Measurements from ENCODE around the gene BLCAP. TPM values are rescaled to one million over a fixed set of nuclear protein-coding genes. Genes with fewer than 3 reads are reported as not detected.

Gene BLCAP
- total RNA-seq, 1 donor = 55.7 TPM

- H3K4me3 ChIP-seq (ENCODE audit: low read depth, low read length) = no peak overlapping the region
- TF ChIP-seq, protein P1, sequence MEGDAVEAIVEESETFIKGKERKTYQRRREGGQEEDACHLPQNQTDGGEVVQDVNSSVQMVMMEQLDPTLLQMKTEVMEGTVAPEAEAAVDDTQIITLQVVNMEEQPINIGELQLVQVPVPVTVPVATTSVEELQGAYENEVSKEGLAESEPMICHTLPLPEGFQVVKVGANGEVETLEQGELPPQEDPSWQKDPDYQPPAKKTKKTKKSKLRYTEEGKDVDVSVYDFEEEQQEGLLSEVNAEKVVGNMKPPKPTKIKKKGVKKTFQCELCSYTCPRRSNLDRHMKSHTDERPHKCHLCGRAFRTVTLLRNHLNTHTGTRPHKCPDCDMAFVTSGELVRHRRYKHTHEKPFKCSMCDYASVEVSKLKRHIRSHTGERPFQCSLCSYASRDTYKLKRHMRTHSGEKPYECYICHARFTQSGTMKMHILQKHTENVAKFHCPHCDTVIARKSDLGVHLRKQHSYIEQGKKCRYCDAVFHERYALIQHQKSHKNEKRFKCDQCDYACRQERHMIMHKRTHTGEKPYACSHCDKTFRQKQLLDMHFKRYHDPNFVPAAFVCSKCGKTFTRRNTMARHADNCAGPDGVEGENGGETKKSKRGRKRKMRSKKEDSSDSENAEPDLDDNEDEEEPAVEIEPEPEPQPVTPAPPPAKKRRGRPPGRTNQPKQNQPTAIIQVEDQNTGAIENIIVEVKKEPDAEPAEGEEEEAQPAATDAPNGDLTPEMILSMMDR (IDR thresholded peaks at IDR 0.05; ENCODE audit: insufficient read depth, low read depth, low read length) = peak; percentile 6
- no peak for DNase-seq (ENCODE audit: low read depth)
These were observed 7.9 kb downstream of the BLCAP start for GRCh38 chr20:37519508-37520418.

- H3K4me3 ChIP-seq (ENCODE audit: low read depth, low read length) = no peak overlapping the region
- no peak for DNase-seq (ENCODE audit: low read depth)
- TF ChIP-seq, protein P1 (IDR thresholded peaks at IDR 0.05; ENCODE audit: insufficient read depth, low read depth, low read length) = no peak
These were observed 8.8 kb downstream of the BLCAP start for GRCh38 chr20:37518606-37519507.

- no peak for DNase-seq (ENCODE audit: low read depth)
- TF ChIP-seq, protein P1 (IDR thresholded peaks at IDR 0.05; ENCODE audit: insufficient read depth, low read depth, low read length) = no peak
- no peak overlapping the region for H3K4me3 ChIP-seq (ENCODE audit: low read depth, low read length)
These were observed 9.6 kb downstream of the BLCAP start for GRCh38 chr20:37518059-37518458.

DNA sequence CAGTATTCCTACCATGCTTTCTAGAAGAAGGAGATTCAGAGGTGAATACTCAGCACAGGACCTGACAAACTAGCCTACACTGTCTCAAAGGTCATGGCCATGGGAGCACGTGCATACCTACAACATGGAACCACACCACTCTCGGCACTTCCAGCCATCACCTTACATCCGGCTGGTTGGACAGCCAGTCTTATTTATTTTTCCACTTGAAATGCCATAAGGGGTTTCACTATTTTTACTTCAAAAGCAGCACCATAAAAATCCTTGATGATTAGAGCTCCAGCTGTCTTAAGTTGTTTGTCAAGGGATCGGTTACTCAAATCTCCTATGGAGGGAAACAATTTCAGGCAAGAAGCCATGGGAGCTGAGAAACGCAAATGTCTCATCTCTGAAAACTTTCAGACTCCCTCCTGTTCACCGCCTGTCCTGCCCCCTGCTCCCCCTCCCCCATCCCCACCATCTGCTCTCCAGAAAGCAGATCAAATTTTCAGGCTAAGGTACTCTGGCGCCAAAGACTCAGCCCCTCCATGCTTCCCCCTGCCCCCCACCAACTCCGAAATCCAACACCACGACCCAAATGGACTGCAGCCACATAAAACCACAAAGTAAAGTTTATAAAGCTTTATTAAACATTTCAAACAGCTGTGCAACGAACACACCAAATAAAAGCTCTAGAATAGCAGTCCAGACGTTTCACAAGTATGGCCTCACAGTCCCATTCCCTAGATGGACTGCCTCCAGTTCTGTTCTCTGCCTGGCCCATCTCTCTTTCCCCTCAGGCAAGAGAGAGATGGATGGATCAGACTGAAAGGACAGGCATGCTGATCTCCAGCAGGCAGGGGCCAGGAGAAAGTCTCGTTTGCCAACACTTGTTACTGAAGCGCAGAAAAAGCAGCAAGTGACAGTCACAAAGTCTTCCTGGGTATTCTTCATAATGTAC, 10.6 kb downstream of the BLCAP start:
- peak; percentile 47 for DNase-seq (ENCODE audit: low read depth)
- no peak overlapping the region for H3K4me3 ChIP-seq (ENCODE audit: low read depth, low read length)

GRCh38 chr20:37515876-37516275, 11.8 kb downstream of the BLCAP start:
- TF ChIP-seq, protein P1 (IDR thresholded peaks at IDR 0.05; ENCODE audit: insufficient read depth, low read depth, low read length) = no peak
- no peak overlapping the region for H3K4me3 ChIP-seq (ENCODE audit: low read depth, low read length)
- DNase-seq (ENCODE audit: low read depth) = no peak

More for the DNA sequence above, 10.6 kb downstream of the BLCAP start:
- TF ChIP-seq, protein P1 (IDR thresholded peaks at IDR 0.05; ENCODE audit: insufficient read depth, low read depth, low read length) = no peak

Measured in fibroblast of villous mesenchyme (primary cell).